ENCODE results near the gene CDH4. TPM values are rescaled to one million over a fixed set of nuclear protein-coding genes. Genes with fewer than 3 reads are reported as not detected.

The CDH4 gene
- total RNA-seq, 3 donors from 2014 or later (not counting 1 experiment from before 2014, with no cell fraction given), result 0.18 TPM; not detected in 2

DNA sequence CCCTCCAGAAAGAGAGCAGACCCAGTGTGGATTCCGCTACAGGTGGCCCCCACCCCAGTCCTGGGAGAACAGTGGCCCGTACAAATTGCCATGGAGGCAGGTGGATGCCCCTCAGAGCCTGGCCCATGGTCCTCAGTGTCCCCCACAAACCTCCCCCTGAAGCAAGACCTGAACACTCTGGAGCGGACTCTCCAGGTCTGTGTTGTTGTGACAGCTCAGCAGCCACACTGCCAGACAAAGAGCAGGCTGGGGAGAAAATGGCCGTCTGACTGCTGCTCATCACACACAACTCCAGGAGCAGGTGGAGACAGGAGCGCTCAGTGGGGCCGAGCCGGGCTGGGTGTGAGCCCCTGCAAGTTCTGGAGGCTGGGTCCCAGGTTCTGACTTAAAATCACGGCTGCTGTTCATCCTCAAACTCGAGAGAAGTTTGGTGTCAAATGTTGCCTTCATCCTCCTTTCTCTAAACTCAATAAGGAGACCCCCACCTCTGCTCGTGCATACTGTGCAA lies 241.8 kb downstream of the CDH4 start:
- no peaks in the 10 kb centered on the region for H3K36me3 ChIP-seq (ENCODE audit: control insufficient read depth, insufficient read depth, low read length)
- Mint-ChIP-seq H3K36me3 (no peaks in the 10 kb centered on the region), H3K27me3 (ENCODE audit: low read depth in 2 of 2) (no peaks in the 10 kb centered on the region), H3K4me1 (no peaks in the 10 kb centered on the region), H3K4me3 (no peak overlapping the region), H3K9me3 (peaks cover 0 to 2% of the 10 kb centered on the region in 2 donors), H3K27ac (no peak overlapping the region)
- ATAC-seq (no peak), DNase-seq (no peak)
- H3K9me3 ChIP-seq (ENCODE audit: control insufficient read depth, insufficient read depth, low read length), result peaks cover 11% of the 10 kb centered on the region
- TF ChIP-seq, protein P1, sequence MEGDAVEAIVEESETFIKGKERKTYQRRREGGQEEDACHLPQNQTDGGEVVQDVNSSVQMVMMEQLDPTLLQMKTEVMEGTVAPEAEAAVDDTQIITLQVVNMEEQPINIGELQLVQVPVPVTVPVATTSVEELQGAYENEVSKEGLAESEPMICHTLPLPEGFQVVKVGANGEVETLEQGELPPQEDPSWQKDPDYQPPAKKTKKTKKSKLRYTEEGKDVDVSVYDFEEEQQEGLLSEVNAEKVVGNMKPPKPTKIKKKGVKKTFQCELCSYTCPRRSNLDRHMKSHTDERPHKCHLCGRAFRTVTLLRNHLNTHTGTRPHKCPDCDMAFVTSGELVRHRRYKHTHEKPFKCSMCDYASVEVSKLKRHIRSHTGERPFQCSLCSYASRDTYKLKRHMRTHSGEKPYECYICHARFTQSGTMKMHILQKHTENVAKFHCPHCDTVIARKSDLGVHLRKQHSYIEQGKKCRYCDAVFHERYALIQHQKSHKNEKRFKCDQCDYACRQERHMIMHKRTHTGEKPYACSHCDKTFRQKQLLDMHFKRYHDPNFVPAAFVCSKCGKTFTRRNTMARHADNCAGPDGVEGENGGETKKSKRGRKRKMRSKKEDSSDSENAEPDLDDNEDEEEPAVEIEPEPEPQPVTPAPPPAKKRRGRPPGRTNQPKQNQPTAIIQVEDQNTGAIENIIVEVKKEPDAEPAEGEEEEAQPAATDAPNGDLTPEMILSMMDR (IDR thresholded peaks at IDR 0.05), result no peak
- no peak overlapping the region for H3K27ac ChIP-seq (ENCODE audit: low read length)
- H3K4me3 ChIP-seq (ENCODE audit: low read length), result no peak overlapping the region
- WGBS (ENCODE audit: insufficient coverage), result 85% methylated on average over 10 of the region's 10 CpGs
- no peaks in the 10 kb centered on the region for H3K4me1 ChIP-seq (ENCODE audit: control insufficient read depth, insufficient read depth, low read length)
- no peaks in the 10 kb centered on the region for H3K27me3 ChIP-seq (ENCODE audit: control insufficient read depth, insufficient read depth, low read length)
- intact Hi-C loops (cut with micrococcal nuclease), result no loop called here

DNA sequence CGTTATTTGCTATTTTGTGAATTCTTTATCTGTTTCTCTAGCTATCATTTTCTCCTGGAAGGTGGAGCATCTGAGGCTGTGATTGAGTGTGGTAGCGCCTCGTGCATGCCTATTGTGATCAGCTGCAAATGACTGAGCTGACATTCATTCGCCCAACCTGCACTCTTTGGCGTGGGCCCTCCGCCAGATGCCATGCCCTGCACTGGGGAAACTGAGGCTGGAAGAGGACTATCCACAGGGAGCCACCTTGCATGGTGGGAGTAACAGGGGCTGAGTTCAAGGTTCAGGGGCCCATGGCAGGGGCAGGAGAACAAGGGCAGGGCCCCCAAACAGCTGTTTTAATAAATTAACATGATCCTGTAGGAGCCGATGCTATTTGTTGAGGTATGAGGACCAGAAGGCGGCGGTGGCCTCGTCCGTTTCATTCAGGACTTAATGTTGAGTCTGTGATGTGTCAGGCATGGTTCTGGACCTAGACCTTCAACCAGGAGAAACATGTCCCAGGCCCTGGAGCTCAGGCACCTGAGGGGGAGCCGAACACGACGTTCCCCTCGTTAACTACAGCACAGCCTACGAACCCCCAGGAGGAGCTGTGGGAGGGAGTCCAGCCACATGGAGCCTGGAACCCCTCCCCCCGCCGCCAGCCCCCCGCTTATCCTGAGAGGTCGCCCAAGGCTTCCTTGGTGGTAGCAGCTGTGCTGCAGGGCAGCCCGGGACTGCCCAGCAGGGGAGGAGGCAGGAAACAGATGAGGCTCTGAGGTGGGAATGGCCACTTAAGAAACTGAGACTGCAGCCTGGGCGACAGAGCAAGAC lies 242.9 kb downstream of the CDH4 start:
- H3K27ac Mint-ChIP-seq, result no peak overlapping the region
- intact Hi-C loops (cut with micrococcal nuclease), result no loop called here

DNA sequence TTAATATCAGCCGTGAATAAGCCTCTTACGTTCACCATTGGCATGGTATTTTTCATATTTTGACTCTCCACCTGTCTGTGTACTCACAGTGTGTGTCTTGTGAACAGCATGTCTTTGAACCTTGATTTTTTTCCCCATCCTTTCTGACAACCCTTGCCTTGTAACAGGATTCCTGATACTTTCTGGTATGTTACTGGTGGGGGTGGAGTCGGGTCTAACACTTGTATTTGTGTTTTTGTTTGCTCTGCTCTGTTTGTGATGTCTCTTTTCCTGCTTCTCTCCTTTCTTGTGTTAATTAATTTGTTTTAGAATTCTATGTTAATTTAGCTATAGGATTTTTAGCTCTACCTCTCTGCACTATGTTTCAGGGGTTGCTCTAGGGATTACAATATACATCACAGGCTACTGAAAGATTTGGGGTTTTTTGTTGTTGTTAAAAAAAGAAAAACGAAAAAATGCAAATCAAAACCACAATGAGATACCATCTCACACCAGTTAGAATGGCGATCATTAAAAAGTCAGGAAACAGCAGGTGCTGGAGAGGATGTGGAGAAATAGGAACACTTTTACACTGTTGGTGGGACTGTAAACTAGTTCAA lies 245.1 kb downstream of the CDH4 start:
- Mint-ChIP-seq H3K36me3 (no peaks in the 10 kb centered on the region), H3K4me1 (no peaks in the 10 kb centered on the region), H3K9me3 (peaks cover 0 to 2% of the 10 kb centered on the region in 2 donors), H3K27me3 (ENCODE audit: low read depth in 2 of 2) (no peaks in the 10 kb centered on the region), H3K27ac (no peak overlapping the region), H3K4me3 (no peak overlapping the region)
- WGBS (ENCODE audit: insufficient coverage), result 65% methylated on average over 2 of the region's 5 CpGs
- Histone ChIP-seq H3K27ac (ENCODE audit: low read length) (no peak overlapping the region), H3K4me1 (ENCODE audit: control insufficient read depth, insufficient read depth, low read length) (no peaks in the 10 kb centered on the region), H3K4me3 (ENCODE audit: low read length) (no peak overlapping the region), H3K27me3 (ENCODE audit: control insufficient read depth, insufficient read depth, low read length) (no peaks in the 10 kb centered on the region), H3K36me3 (ENCODE audit: control insufficient read depth, insufficient read depth, low read length) (no peaks in the 10 kb centered on the region), H3K9me3 (ENCODE audit: control insufficient read depth, insufficient read depth, low read length) (peaks cover 15% of the 10 kb centered on the region)
- intact Hi-C loops (cut with micrococcal nuclease), result no loop called here
- no peak for ATAC-seq
- TF ChIP-seq, protein P1 (IDR thresholded peaks at IDR 0.05), result no peak
- no peak for DNase-seq

More for the DNA sequence above, 242.9 kb downstream of the CDH4 start:
- H3K4me3 Mint-ChIP-seq, result no peak overlapping the region
- ATAC-seq (no peak), DNase-seq (no peak)
- H3K27me3 Mint-ChIP-seq (ENCODE audit: low read depth in 2 of 2), result no peaks in the 10 kb centered on the region
- H3K9me3 ChIP-seq (ENCODE audit: control insufficient read depth, insufficient read depth, low read length), result peaks cover 15% of the 10 kb centered on the region
- no peaks in the 10 kb centered on the region for H3K36me3 ChIP-seq (ENCODE audit: control insufficient read depth, insufficient read depth, low read length)
- no peak overlapping the region for H3K4me3 ChIP-seq (ENCODE audit: low read length)
- H3K36me3 Mint-ChIP-seq, result no peaks in the 10 kb centered on the region
- peaks cover 0 to 2% of the 10 kb centered on the region in 2 donors for H3K9me3 Mint-ChIP-seq
- WGBS (ENCODE audit: insufficient coverage), result 82% methylated on average over 22 of the region's 22 CpGs
- TF ChIP-seq, protein P1 (IDR thresholded peaks at IDR 0.05), result no peak
- H3K27ac ChIP-seq (ENCODE audit: low read length), result no peak overlapping the region
- H3K4me1 ChIP-seq (ENCODE audit: control insufficient read depth, insufficient read depth, low read length), result no peaks in the 10 kb centered on the region
- H3K4me1 Mint-ChIP-seq, result no peaks in the 10 kb centered on the region
- no peaks in the 10 kb centered on the region for H3K27me3 ChIP-seq (ENCODE audit: control insufficient read depth, insufficient read depth, low read length)
